Activated T-cell treated with anti-CD3 and anti-CD28 coated beads, Interleukin-2, amount 50 U/mL, for 72 hours (primary cell): ENCODE measurements around the gene MYOC. TPM values are rescaled to one million over a fixed set of nuclear protein-coding genes. Genes with fewer than 3 reads are reported as not detected.
"Not testable (repeated sequence)": the region's sequence is repeated elsewhere in the genome, so short reads cannot be mapped to it uniquely, and the experiment has no call there.

Experiments
- ATAC-seq, 2 donors: fragments of 150-1000 bp; cut with Tn5 transposase; replicated peaks in 1 of 2; 2 replicates each; pipeline ENCODE4 v1.10.0; 2021; ENCODE audit warnings: moderate library complexity in 2 of 2, mild to moderate bottlenecking in 1 of 2
- DNase-seq, 2 donors: peaks; one replicate each; pipeline ENCODE4 v3.0.0; 2021 to 2022; ENCODE audit warnings: mixed read lengths in 1 of 2
- H3K27ac Mint-ChIP-seq: one replicate; pipeline ENCODE4 v1.8.0; 2022; ENCODE audit warnings: mild to moderate bottlenecking, moderate library complexity, mixed read lengths
- H3K27me3 Mint-ChIP-seq: one replicate; pipeline ENCODE4 v1.8.0; 2022; ENCODE audit warnings: low read depth, mixed read lengths
- H3K36me3 Mint-ChIP-seq, 2 donors: one replicate each; pipeline ENCODE4 v1.8.0; 2022; ENCODE audit warnings: mixed read lengths in 2 of 2, mild to moderate bottlenecking in 1 of 2; ENCODE audit not compliant: insufficient read depth in 2 of 2
- H3K4me1 Mint-ChIP-seq: one replicate; pipeline ENCODE4 v1.8.0; 2022; ENCODE audit warnings: low read depth, mixed read lengths
- H3K4me3 Mint-ChIP-seq, 2 donors: one replicate each; pipeline ENCODE4 v1.8.0; 2022; ENCODE audit warnings: mild to moderate bottlenecking in 2 of 2, mixed read lengths in 2 of 2, moderate library complexity in 2 of 2
- H3K9me3 Mint-ChIP-seq, 2 donors: one replicate each; pipeline ENCODE4 v1.8.0; 2022; ENCODE audit warnings: mixed read lengths in 2 of 2
- total RNA-seq, 2 donors: library from RNA; stranded (reverse); gene quantifications; one replicate each; pipeline ENCODE4 v1.2.3, GENCODE V29; 2022

MYOC gene
- total RNA-seq, 2 donors from 2014 or later, result not detected

- ATAC-seq (no peak), DNase-seq (no peak)
- no peaks in the 10 kb centered on the region for H3K4me1 Mint-ChIP-seq
- no peaks in the 10 kb centered on the region for H3K36me3 Mint-ChIP-seq
- H3K9me3 Mint-ChIP-seq, result no peaks in the 10 kb centered on the region
- H3K4me3 Mint-ChIP-seq, result no peak overlapping the region
- H3K27me3 Mint-ChIP-seq, result no peaks in the 10 kb centered on the region
- no peak overlapping the region for H3K27ac Mint-ChIP-seq
These were observed 11.5 kb upstream of the MYOC start for GRCh38 chr1:171663854-171664575.

DNA sequence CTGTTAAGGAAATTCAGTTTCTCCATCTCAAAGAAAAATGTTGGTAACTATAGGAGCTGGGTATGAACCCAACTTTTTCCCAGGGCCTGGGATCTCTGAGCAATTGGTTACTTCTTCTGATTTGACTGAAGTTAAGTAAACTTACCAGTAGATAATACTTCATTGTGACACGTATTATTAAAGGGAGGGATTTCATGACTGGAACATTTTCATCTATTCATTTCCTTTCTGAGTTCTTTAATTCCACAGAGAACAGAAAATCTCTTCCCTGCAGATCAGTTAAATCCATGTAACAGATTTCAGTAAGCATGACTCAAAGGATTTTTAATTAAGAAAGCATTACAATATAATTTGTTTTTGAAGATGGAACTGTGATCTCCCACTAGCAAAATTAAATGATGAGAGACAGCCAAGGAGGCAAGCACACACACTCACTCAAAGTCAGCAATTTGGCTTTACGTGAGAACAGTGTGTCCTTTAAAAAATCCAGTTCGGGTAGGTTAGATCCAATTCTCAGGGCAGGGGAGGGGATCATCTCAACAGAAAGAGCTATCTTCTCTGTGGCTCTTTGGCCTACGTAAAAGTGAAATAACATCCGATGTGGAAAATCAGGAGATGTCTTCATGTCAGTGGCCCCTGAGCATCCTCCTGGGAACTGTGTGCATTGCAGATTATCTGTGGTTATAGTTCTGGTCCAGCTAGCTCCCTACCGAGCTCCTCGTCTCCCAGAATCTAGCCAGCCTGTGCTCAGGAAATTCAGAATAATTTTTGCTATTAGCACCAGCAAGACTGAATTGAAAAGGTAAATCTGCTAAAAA is 10.8 kb upstream of the MYOC start:
- Mint-ChIP-seq H3K9me3 (no peaks in the 10 kb centered on the region), H3K27me3 (no peaks in the 10 kb centered on the region), H3K4me1 (no peaks in the 10 kb centered on the region), H3K4me3 (no peak overlapping the region), H3K36me3 (no peaks in the 10 kb centered on the region), H3K27ac (no peak overlapping the region)
- ATAC-seq (no peak), DNase-seq (no peak)

- H3K4me3 Mint-ChIP-seq, result no peak overlapping the region
- H3K27ac Mint-ChIP-seq, result no peak overlapping the region
- no peaks in the 10 kb centered on the region for H3K9me3 Mint-ChIP-seq
- ATAC-seq, result no peak
- no peaks in the 10 kb centered on the region for H3K4me1 Mint-ChIP-seq
- no peaks in the 10 kb centered on the region for H3K36me3 Mint-ChIP-seq
- DNase-seq, result no peak
- H3K27me3 Mint-ChIP-seq, result no peaks in the 10 kb centered on the region
These were observed 8.7 kb upstream of the MYOC start for GRCh38 chr1:171661076-171661650.

- not testable (repeated sequence) for H3K9me3 Mint-ChIP-seq, H3K4me3 Mint-ChIP-seq, H3K27ac Mint-ChIP-seq, H3K36me3 Mint-ChIP-seq, ATAC-seq, DNase-seq
- Mint-ChIP-seq H3K4me1 (peaks cover 11% of the 10 kb centered on the region), H3K27me3 (peaks cover 24% of the 10 kb centered on the region)
These were observed 3.7 kb upstream of the MYOC start for GRCh38 chr1:171656206-171656605.

DNA sequence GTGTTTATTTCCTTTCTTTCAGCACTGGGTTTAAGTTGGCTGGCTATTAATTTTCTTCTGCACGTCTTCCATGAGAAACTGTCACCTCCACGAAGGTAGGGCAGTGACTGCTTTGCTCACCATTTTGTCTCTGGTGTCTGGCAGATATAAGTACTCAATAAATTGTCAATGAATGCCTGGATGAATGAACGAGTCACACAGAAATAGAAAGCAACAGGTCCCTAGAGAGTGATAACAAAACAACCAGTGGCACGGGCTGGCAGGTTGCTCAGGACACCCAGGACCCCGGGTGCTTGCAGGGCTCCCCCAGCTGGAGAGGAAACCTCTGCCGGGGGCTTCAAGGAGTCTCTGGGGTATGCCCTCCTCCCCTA is 3.2 kb upstream of the MYOC start:
- peaks cover 24% of the 10 kb centered on the region for H3K27me3 Mint-ChIP-seq
- no peaks in the 10 kb centered on the region for H3K36me3 Mint-ChIP-seq
- no peak for DNase-seq
- peak; percentile 26 to 43 for ATAC-seq
- H3K27ac Mint-ChIP-seq, result no peak overlapping the region
- peaks cover 11% of the 10 kb centered on the region for H3K4me1 Mint-ChIP-seq
- H3K9me3 Mint-ChIP-seq, result no peaks in the 10 kb centered on the region
- peak overlapping the region; percentile 66 to 74 for H3K4me3 Mint-ChIP-seq

- Mint-ChIP-seq H3K27me3 (peaks cover 24% of the 10 kb centered on the region), H3K9me3 (no peaks in the 10 kb centered on the region), H3K4me3 (peak overlapping the region; percentile 66 to 74), H3K36me3 (no peaks in the 10 kb centered on the region), H3K4me1 (peaks cover 11% of the 10 kb centered on the region), H3K27ac (no peak overlapping the region)
- ATAC-seq (peak; percentile 85 to 87), DNase-seq (peak; percentile 84 to 85)
These were observed 2.7 kb upstream of the MYOC start for GRCh38 chr1:171654942-171655745.

DNA sequence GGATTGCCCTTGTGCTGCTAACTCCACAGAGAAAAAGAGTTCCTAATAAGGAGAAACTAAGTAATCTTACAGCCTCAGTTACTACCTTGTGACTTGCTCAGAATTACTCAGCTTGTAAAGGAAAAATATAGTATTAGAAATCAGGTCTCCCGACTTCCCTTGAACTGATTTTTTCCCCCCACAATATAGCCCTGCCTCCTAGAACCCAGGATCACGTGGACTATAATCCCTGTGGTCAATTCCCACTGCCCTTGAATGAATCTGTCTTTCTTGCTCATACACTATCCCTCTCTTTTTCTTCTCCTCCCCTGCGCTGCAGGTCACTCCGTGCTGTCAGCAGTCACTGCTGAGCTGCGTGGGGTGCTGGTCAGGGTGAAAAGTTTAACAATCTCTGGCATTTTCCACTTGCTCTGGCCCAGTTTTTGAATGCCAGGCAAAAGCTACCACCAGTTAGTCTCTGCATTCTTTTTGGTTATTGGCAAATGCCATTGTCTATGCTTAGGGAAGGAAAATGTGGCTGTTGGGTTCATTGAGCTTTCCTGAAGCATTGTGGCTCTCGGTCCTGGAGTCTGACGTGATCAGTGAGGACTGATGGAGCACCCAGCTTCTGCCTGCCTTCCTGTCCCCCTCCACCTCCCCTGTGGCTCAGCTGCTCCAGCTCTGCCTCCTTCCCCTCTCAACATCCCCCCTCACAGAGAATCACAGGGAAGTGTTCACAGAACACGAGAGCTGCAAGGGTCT is 1.9 kb upstream of the MYOC start:
- Mint-ChIP-seq H3K27ac (no peak overlapping the region), H3K9me3 (no peaks in the 10 kb centered on the region), H3K36me3 (no peaks in the 10 kb centered on the region), H3K4me3 (no peak overlapping the region), H3K4me1 (peaks cover 11% of the 10 kb centered on the region), H3K27me3 (peaks cover 24% of the 10 kb centered on the region)
- no peak for ATAC-seq
- DNase-seq, result no peak

- Mint-ChIP-seq H3K4me3 (no peak overlapping the region), H3K9me3 (no peaks in the 10 kb centered on the region), H3K27me3 (peaks cover 24% of the 10 kb centered on the region), H3K27ac (no peak overlapping the region), H3K4me1 (peaks cover 11% of the 10 kb centered on the region), H3K36me3 (no peaks in the 10 kb centered on the region)
- DNase-seq (no peak), ATAC-seq (no peak)
These were observed 1.3 kb upstream of the MYOC start for GRCh38 chr1:171653796-171654195.

- DNase-seq (no peak), ATAC-seq (no peak)
- Mint-ChIP-seq H3K27me3 (no peaks in the 10 kb centered on the region), H3K4me1 (no peaks in the 10 kb centered on the region), H3K36me3 (no peaks in the 10 kb centered on the region), H3K4me3 (no peak overlapping the region), H3K27ac (no peak overlapping the region), H3K9me3 (no peaks in the 10 kb centered on the region)
These were observed 6.3 kb downstream of the MYOC start for GRCh38 chr1:171646249-171646560.

DNA sequence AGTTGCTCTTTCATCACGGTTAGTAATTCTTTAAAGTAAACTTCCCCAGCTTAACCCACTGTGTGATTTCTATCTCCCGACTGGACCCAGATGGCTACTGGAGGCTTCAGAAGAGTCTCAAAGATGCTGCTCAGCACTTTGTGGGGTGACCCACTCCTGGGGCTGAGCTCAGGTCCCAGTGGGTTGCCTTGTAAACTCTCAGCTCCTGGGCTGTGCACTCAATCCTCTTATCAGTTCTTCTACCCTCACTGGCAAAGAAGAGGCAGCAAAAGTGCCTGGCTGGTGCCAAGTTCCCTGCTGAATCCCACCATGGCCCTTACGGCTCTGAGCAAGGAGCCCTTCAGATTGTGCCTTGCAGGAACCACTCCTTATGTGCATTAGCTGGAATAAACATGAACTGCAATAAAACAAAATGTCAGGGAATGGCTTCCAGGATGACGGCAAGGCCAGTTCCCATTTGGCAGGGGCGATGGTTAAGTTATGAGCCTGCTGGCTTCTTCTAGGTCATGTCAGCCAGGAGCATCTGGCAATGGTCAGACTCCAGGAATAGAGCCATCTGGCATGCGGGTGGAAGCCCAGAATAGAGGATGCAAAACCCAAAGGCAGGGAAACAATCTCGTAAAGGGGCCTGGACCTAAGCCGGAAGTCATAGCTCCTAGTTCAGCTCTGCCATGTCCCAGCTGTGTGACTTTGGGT is 6.8 kb downstream of the MYOC start:
- H3K9me3 Mint-ChIP-seq, result no peaks in the 10 kb centered on the region
- ATAC-seq (no peak), DNase-seq (no peak)
- H3K27me3 Mint-ChIP-seq, result no peaks in the 10 kb centered on the region
- H3K4me1 Mint-ChIP-seq, result no peaks in the 10 kb centered on the region
- H3K27ac Mint-ChIP-seq, result no peak overlapping the region
- no peaks in the 10 kb centered on the region for H3K36me3 Mint-ChIP-seq
- no peak overlapping the region for H3K4me3 Mint-ChIP-seq

- Mint-ChIP-seq H3K9me3 (no peaks in the 10 kb centered on the region), H3K4me1 (no peaks in the 10 kb centered on the region), H3K4me3 (no peak overlapping the region), H3K27ac (no peak overlapping the region), H3K27me3 (no peaks in the 10 kb centered on the region), H3K36me3 (no peaks in the 10 kb centered on the region)
- peak; percentile 69 to 73 for DNase-seq
- peak; percentile 82 to 83 for ATAC-seq
These were observed 7.5 kb downstream of the MYOC start for GRCh38 chr1:171644805-171645483.

GRCh38 chr1:171643156-171643555 is 9.3 kb downstream of the MYOC start:
- H3K27me3 Mint-ChIP-seq, result no peaks in the 10 kb centered on the region
- DNase-seq (no peak), ATAC-seq (no peak)
- H3K9me3 Mint-ChIP-seq, result no peaks in the 10 kb centered on the region
- H3K27ac Mint-ChIP-seq, result no peak overlapping the region
- H3K4me1 Mint-ChIP-seq, result no peaks in the 10 kb centered on the region
- no peak overlapping the region for H3K4me3 Mint-ChIP-seq
- no peaks in the 10 kb centered on the region for H3K36me3 Mint-ChIP-seq
